Type B pancreatic cell (in vitro differentiated cells): ENCODE measurements around the gene CLIP4. TPM values are rescaled to one million over a fixed set of nuclear protein-coding genes. Genes with fewer than 3 reads are reported as not detected.
A peak's percentile ranks its signal among the peaks of the same experiment; 100 is the strongest.

ENCODE experiments used
- DNase-seq: peaks from one replicate; pipeline ENCODE4 v3.0.0; 2021; ENCODE audit warnings: mixed read lengths; ENCODE audit not compliant: unreplicated experiment; ENCODE audit errors: extremely low spot score
- H3K27ac Mint-ChIP-seq: 2 replicates; pipeline ENCODE4 v1.8.0; 2021; ENCODE audit warnings: mild to moderate bottlenecking, mixed read lengths
- H3K27me3 Mint-ChIP-seq: 2 replicates; pipeline ENCODE4 v1.8.0; 2021; ENCODE audit warnings: mixed read lengths
- H3K36me3 Mint-ChIP-seq: 2 replicates; pipeline ENCODE4 v1.8.0; 2021; ENCODE audit warnings: mixed read lengths
- H3K4me1 Mint-ChIP-seq: one replicate; pipeline ENCODE4 v1.8.0; 2021; ENCODE audit warnings: mixed read lengths; ENCODE audit not compliant: unreplicated experiment
- H3K4me3 Mint-ChIP-seq: 2 replicates; pipeline ENCODE4 v1.8.0; 2021; ENCODE audit warnings: mild to moderate bottlenecking, mixed read lengths
- H3K9me3 Mint-ChIP-seq: 2 replicates; pipeline ENCODE4 v1.8.0; 2021; ENCODE audit warnings: mixed read lengths
- CTCF ChIP-seq: fragments of 200-600 bp; sonication (generic); conservative IDR thresholded peaks from 2 replicates; pipeline ENCODE4 v1.5.0; 2021; ENCODE audit warnings: antibody characterized with exemption, mild to moderate bottlenecking
- total RNA-seq: library from RNA; stranded (reverse); gene quantifications from 2 replicates; pipeline ENCODE4 v1.2.1, GENCODE V29; 2021; ENCODE audit warnings: low replicate concordance

Gene CLIP4
- total RNA-seq, 1 donor from 2014 or later, result 12.1 TPM

DNA sequence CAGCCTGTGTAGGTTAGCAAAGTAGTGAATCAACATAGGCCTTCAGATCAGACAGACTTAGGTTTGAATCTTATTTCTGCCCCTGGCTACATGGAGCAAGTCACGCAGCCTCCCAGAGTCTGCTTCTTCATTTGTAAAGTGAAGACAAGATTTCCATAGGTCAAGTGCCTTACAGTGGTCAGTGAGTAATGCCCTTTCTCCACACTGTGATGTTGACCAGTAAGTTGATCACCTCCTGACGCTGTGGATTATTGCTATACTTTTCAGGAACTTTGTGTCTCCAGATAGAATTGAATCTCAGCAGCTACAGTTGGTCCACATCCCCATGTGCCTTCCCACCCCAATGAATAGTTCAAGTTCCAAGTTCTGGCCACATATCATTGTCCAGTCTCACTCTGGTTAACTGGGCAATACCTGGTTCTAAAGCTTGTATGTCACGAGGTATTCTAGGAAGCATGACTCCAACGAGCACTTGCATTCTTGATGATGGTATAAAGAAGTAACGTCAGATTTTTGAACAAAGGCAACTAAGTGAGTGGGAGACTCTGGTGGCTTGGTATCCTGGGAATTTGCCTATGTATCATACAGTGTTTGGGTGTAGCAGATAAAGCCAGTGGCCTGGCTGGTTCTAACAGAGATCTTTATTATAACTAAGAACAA, 2.1 kb upstream of the CLIP4 start:
- peaks cover 32% of the 10 kb centered on the region for H3K4me1 Mint-ChIP-seq
- no peaks in the 10 kb centered on the region for H3K9me3 Mint-ChIP-seq
- H3K36me3 Mint-ChIP-seq, result no peaks in the 10 kb centered on the region
- peaks cover 13% of the 10 kb centered on the region for H3K27me3 Mint-ChIP-seq
- peak overlapping the region; percentile 83 for H3K27ac Mint-ChIP-seq
- TF ChIP-seq CTCF, result no peak
- no peak for DNase-seq
- peak overlapping the region; percentile 92 for H3K4me3 Mint-ChIP-seq

GRCh38 chr2:29113891-29114321, 1.3 kb upstream of the CLIP4 start:
- Mint-ChIP-seq H3K36me3 (no peaks in the 10 kb centered on the region), H3K27me3 (peaks cover 13% of the 10 kb centered on the region), H3K9me3 (no peaks in the 10 kb centered on the region), H3K4me3 (peak overlapping the region; percentile 92), H3K4me1 (peaks cover 32% of the 10 kb centered on the region), H3K27ac (peak overlapping the region; percentile 83)
- TF ChIP-seq CTCF, result no peak
- DNase-seq, result no peak

DNA sequence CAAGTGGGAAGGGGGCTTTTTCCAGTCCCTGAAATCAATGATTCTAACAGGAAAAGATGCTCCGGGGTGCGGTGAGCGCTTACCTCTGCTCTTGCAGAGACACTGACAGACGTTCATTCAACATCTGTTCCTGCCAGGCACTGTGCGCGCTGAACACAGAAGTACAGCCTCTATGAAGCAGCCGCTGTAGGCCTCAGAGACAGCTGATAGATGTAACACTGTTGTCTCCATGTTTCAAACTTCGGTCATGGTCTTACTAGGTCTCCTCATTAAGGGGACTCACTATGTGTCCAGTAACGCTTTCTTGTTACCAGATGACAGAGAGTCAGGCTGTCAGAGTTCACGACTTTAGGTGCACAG, 649 bp upstream of the CLIP4 start:
- TF ChIP-seq CTCF, result no peak
- H3K4me3 Mint-ChIP-seq, result peak overlapping the region; percentile 92
- H3K27me3 Mint-ChIP-seq, result peaks cover 13% of the 10 kb centered on the region
- H3K36me3 Mint-ChIP-seq, result no peaks in the 10 kb centered on the region
- DNase-seq, result no peak
- H3K27ac Mint-ChIP-seq, result peak overlapping the region; percentile 83
- peaks cover 30% of the 10 kb centered on the region for H3K4me1 Mint-ChIP-seq
- no peaks in the 10 kb centered on the region for H3K9me3 Mint-ChIP-seq

GRCh38 chr2:29115797-29116781, 874 bp downstream of the CLIP4 start:
- no peak for DNase-seq
- no peak for TF ChIP-seq CTCF
- Mint-ChIP-seq H3K27ac (peak overlapping the region; percentile 89), H3K9me3 (no peaks in the 10 kb centered on the region), H3K27me3 (peaks cover 13% of the 10 kb centered on the region), H3K4me3 (peak overlapping the region; percentile 94), H3K4me1 (peaks cover 27% of the 10 kb centered on the region), H3K36me3 (no peaks in the 10 kb centered on the region)

- Mint-ChIP-seq H3K27me3 (peaks cover 13% of the 10 kb centered on the region), H3K9me3 (no peaks in the 10 kb centered on the region), H3K4me3 (peak overlapping the region; percentile 75), H3K27ac (peak overlapping the region; percentile 84), H3K4me1 (peaks cover 25% of the 10 kb centered on the region), H3K36me3 (peaks cover 7% of the 10 kb centered on the region)
- DNase-seq, result no peak
- TF ChIP-seq CTCF, result no peak
Measured at GRCh38 chr2:29117636-29118303, 2.6 kb downstream of the CLIP4 start.
